ENCODE measurements around the gene SLC35F3. TPM values are rescaled to one million over a fixed set of nuclear protein-coding genes. Genes with fewer than 3 reads are reported as not detected.

The SLC35F3 gene
- total and polyA plus RNA-seq, 2 experiments from 2014 or later: 1.0 to 3.2 TPM

- TF ChIP-seq, protein P1, sequence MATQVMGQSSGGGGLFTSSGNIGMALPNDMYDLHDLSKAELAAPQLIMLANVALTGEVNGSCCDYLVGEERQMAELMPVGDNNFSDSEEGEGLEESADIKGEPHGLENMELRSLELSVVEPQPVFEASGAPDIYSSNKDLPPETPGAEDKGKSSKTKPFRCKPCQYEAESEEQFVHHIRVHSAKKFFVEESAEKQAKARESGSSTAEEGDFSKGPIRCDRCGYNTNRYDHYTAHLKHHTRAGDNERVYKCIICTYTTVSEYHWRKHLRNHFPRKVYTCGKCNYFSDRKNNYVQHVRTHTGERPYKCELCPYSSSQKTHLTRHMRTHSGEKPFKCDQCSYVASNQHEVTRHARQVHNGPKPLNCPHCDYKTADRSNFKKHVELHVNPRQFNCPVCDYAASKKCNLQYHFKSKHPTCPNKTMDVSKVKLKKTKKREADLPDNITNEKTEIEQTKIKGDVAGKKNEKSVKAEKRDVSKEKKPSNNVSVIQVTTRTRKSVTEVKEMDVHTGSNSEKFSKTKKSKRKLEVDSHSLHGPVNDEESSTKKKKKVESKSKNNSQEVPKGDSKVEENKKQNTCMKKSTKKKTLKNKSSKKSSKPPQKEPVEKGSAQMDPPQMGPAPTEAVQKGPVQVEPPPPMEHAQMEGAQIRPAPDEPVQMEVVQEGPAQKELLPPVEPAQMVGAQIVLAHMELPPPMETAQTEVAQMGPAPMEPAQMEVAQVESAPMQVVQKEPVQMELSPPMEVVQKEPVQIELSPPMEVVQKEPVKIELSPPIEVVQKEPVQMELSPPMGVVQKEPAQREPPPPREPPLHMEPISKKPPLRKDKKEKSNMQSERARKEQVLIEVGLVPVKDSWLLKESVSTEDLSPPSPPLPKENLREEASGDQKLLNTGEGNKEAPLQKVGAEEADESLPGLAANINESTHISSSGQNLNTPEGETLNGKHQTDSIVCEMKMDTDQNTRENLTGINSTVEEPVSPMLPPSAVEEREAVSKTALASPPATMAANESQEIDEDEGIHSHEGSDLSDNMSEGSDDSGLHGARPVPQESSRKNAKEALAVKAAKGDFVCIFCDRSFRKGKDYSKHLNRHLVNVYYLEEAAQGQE (IDR thresholded peaks at IDR 0.05; ENCODE audit: unreplicated experiment): no peak
These were observed 30.9 kb downstream of the SLC35F3 start (continued) for GRCh38 chr1:233935297-233935868.

DNA sequence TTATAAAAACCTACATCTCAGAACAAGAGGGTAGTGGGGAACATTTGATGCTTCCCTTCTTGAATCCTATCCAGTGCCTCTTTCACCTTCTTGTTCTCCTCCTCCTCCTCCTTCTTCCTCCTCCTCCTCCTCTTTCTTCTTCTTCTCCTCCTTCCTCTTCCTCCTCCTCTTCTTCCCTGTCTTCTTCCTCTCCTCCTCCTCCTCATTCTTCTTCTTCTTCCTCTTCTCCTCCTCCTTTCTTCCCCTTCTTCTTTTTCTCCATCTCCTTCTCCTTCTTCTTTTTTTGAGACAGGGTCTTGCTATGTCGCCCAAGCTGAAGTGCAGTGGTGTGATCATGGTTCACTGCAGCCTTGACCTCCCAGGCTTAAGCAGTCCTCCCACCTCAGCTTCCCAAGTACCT is 31.9 kb downstream of the SLC35F3 start:
- no peaks in the 10 kb centered on the region for H3K4me1 ChIP-seq (ENCODE audit: insufficient read depth)
- no peaks in the 10 kb centered on the region for H3K36me3 ChIP-seq (ENCODE audit: insufficient read depth)
- H2AFZ ChIP-seq: no peak overlapping the region
- H3K27me3 Mint-ChIP-seq (ENCODE audit: insufficient read depth, low read depth, poor library complexity): no peaks in the 10 kb centered on the region
- H3K27me3 ChIP-seq (ENCODE audit: insufficient read depth): no peaks in the 10 kb centered on the region
- H3K27ac ChIP-seq (ENCODE audit: low read depth): no peak overlapping the region
- H3F3A ChIP-seq (replicated peaks; ENCODE audit: low read depth): no peaks in the 10 kb centered on the region
- H3K4me1 Mint-ChIP-seq: no peaks in the 10 kb centered on the region
- no peak for DNase-seq (ENCODE audit: low spot score)
- no peaks in the 10 kb centered on the region for H3K36me3 Mint-ChIP-seq (ENCODE audit: low read depth)
- no peak overlapping the region for H3K4me2 ChIP-seq
- no peaks in the 10 kb centered on the region for H3K79me2 ChIP-seq (replicated peaks; ENCODE audit: insufficient read depth)
- H3K4me3 Mint-ChIP-seq: no peak overlapping the region
- ATAC-seq: no peak
- H4K20me1 ChIP-seq (replicated peaks; ENCODE audit: insufficient read depth): no peaks in the 10 kb centered on the region; the same call in 1 of the 2 replicates
- no peak overlapping the region for H3K27ac Mint-ChIP-seq
- no peaks in the 10 kb centered on the region for H3K9me2 ChIP-seq (ENCODE audit: insufficient read depth)
- H3K4me3 ChIP-seq: no peak overlapping the region
- no peaks in the 10 kb centered on the region for H3K9me3 Mint-ChIP-seq
- no peak for TF ChIP-seq CREB1 (CRISPR knock-in tag; IDR thresholded peaks at IDR 0.05; ENCODE audit: low read depth)
- TF ChIP-seq POLR2AphosphoS5 (IDR thresholded peaks at IDR 0.05; ENCODE audit: low read depth): no peak
- TF ChIP-seq, protein P1 (IDR thresholded peaks at IDR 0.05; ENCODE audit: unreplicated experiment): no peak
- TF ChIP-seq, protein P2, sequence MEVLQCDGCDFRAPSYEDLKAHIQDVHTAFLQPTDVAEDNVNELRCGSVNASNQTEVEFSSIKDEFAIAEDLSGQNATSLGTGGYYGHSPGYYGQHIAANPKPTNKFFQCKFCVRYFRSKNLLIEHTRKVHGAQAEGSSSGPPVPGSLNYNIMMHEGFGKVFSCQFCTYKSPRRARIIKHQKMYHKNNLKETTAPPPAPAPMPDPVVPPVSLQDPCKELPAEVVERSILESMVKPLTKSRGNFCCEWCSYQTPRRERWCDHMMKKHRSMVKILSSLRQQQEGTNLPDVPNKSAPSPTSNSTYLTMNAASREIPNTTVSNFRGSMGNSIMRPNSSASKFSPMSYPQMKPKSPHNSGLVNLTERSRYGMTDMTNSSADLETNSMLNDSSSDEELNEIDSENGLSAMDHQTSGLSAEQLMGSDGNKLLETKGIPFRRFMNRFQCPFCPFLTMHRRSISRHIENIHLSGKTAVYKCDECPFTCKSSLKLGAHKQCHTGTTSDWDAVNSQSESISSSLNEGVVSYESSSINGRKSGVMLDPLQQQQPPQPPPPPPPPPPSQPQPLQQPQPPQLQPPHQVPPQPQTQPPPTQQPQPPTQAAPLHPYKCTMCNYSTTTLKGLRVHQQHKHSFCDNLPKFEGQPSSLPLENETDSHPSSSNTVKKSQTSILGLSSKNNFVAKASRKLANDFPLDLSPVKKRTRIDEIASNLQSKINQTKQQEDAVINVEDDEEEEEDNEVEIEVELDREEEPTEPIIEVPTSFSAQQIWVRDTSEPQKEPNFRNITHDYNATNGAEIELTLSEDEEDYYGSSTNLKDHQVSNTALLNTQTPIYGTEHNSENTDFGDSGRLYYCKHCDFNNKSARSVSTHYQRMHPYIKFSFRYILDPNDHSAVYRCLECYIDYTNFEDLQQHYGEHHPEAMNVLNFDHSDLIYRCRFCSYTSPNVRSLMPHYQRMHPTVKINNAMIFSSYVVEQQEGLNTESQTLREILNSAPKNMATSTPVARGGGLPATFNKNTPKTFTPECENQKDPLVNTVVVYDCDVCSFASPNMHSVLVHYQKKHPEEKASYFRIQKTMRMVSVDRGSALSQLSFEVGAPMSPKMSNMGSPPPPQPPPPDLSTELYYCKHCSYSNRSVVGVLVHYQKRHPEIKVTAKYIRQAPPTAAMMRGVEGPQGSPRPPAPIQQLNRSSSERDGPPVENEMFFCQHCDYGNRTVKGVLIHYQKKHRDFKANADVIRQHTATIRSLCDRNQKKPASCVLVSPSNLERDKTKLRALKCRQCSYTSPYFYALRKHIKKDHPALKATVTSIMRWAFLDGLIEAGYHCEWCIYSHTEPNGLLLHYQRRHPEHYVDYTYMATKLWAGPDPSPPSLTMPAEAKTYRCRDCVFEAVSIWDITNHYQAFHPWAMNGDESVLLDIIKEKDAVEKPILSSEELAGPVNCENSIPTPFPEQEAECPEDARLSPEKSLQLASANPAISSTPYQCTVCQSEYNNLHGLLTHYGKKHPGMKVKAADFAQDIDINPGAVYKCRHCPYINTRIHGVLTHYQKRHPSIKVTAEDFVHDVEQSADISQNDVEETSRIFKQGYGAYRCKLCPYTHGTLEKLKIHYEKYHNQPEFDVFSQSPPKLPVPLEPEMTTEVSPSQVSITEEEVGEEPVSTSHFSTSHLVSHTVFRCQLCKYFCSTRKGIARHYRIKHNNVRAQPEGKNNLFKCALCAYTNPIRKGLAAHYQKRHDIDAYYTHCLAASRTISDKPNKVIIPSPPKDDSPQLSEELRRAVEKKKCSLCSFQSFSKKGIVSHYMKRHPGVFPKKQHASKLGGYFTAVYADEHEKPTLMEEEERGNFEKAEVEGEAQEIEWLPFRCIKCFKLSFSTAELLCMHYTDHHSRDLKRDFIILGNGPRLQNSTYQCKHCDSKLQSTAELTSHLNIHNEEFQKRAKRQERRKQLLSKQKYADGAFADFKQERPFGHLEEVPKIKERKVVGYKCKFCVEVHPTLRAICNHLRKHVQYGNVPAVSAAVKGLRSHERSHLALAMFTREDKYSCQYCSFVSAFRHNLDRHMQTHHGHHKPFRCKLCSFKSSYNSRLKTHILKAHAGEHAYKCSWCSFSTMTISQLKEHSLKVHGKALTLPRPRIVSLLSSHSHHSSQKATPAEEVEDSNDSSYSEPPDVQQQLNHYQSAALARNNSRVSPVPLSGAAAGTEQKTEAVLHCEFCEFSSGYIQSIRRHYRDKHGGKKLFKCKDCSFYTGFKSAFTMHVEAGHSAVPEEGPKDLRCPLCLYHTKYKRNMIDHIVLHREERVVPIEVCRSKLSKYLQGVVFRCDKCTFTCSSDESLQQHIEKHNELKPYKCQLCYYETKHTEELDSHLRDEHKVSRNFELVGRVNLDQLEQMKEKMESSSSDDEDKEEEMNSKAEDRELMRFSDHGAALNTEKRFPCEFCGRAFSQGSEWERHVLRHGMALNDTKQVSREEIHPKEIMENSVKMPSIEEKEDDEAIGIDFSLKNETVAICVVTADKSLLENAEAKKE (CRISPR knock-in tag; IDR thresholded peaks at IDR 0.05): no peak
- no peak for TF ChIP-seq JUNB (IDR thresholded peaks at IDR 0.05; ENCODE audit: unreplicated experiment)
- TF ChIP-seq ZNF331 (CRISPR knock-in tag; IDR thresholded peaks at IDR 0.05; ENCODE audit: low read depth): no peak
- TF ChIP-seq ETS1 (IDR thresholded peaks at IDR 0.05): no peak
- no peak for TF ChIP-seq NANOG (IDR thresholded peaks at IDR 0.05; ENCODE audit: borderline replicate concordance)
